ENCODE measurements around the gene SLC11A1.

Gene SLC11A1, protein sequence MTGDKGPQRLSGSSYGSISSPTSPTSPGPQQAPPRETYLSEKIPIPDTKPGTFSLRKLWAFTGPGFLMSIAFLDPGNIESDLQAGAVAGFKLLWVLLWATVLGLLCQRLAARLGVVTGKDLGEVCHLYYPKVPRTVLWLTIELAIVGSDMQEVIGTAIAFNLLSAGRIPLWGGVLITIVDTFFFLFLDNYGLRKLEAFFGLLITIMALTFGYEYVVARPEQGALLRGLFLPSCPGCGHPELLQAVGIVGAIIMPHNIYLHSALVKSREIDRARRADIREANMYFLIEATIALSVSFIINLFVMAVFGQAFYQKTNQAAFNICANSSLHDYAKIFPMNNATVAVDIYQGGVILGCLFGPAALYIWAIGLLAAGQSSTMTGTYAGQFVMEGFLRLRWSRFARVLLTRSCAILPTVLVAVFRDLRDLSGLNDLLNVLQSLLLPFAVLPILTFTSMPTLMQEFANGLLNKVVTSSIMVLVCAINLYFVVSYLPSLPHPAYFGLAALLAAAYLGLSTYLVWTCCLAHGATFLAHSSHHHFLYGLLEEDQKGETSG

GRCh38 chr2:218381916-218382366, at the start of gene SLC11A1:
SLC11A1 (plus strand) TSS chr2:218382273; CDS start chr2:218382369, 96 bp downstream.
- H3K36me3 Mint-ChIP-seq = no peaks in the 10 kb centered on the region
- H3K27me3 Mint-ChIP-seq = peaks cover under 1 to 7% of the 10 kb centered on the region in 2 donors
- ATAC-seq (replicated peaks) = peak in 1 of 2 donors; percentile 12
- H3K4me1 Mint-ChIP-seq = peaks cover 4 to 8% of the 10 kb centered on the region in 2 donors
- DNase-seq = no peak
- no peak within 1 kb of the TSS for H3K4me3 Mint-ChIP-seq
- no peaks in the 10 kb centered on the region for H3K9me3 Mint-ChIP-seq
- peak within 1 kb of the TSS; percentile 73 for H3K27ac Mint-ChIP-seq

DNA sequence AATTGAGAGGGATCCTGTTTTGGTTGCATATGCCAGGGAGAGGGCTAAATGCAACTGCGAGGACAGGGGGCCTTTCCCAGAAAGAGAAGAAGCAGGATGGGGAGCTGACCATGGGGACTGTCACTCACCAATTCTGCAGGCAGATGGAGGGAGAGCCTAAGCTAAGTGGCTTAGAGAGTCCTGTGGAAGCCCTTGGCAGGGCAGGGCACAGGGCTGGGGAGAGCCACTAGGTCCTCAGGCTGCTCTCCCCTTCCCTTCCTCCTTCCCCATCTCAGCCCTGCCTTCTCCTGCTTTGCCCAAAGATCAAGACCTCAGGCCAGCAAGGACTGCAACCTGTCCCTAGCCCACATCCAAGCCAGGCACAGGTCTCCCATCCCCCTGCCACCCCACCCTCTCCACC, 49.8 kb upstream of the SLC11A1 start:
- H3K27me3 Mint-ChIP-seq = no peaks in the 10 kb centered on the region
- peaks cover 50 to 56% of the 10 kb centered on the region in 2 donors for H3K4me1 Mint-ChIP-seq
- no peaks in the 10 kb centered on the region for H3K9me3 Mint-ChIP-seq
- no peak overlapping the region for H3K4me3 Mint-ChIP-seq
- ATAC-seq (replicated peaks) = no peak
- no peak for DNase-seq
- H3K27ac Mint-ChIP-seq = no peak overlapping the region
- H3K36me3 Mint-ChIP-seq = no peaks in the 10 kb centered on the region

DNA sequence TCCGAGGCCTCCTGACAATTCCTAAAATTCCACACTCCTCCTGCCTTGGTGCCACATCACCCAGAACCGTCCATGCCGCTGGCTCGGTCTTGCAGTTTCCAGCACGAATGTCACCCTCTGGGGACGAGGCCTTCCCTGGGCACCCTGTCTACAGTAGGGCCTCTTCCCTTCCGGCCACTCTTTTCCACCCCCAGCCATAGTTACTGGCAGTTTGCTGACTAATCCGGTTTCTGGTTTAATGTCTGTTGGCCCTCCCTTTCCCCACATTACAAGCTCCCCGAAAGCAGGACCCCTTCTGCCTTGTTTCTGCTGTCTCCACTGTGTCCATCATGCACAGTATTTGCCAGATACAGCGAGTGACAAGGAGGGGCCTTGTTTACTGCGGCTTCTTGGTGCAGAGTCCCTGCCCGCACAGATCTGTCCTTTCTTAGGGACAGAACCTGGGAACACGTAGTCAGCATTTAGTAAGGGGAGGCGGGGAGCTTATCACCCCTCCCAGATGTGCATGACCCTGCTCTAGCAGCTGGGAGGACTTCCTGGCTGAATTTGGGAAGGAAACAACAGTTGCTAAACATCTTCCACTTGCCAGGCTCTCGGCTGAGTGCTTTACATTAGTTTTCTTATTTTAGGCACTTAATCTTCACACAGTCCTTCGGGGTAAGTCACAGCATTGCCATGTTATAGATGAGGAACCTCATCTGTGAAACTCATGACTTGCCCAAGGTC, 49.0 kb upstream of the SLC11A1 start:
- Mint-ChIP-seq H3K4me3 (peak overlapping the region in 1 of 2 donors; percentile 56), H3K9me3 (no peaks in the 10 kb centered on the region), H3K27me3 (no peaks in the 10 kb centered on the region), H3K36me3 (no peaks in the 10 kb centered on the region), H3K4me1 (peaks cover 44 to 56% of the 10 kb centered on the region in 2 donors), H3K27ac (no peak overlapping the region)
- ATAC-seq (replicated peaks) (no peak), DNase-seq (no peak)

GRCh38 chr2:218334531-218334930, 47.5 kb upstream of the SLC11A1 start:
- no peaks in the 10 kb centered on the region for H3K9me3 Mint-ChIP-seq
- H3K4me1 Mint-ChIP-seq = peaks cover 32 to 41% of the 10 kb centered on the region in 2 donors
- H3K27ac Mint-ChIP-seq = no peak overlapping the region
- no peaks in the 10 kb centered on the region for H3K36me3 Mint-ChIP-seq
- ATAC-seq (replicated peaks) (no peak), DNase-seq (no peak)
- no peak overlapping the region for H3K4me3 Mint-ChIP-seq
- H3K27me3 Mint-ChIP-seq = no peaks in the 10 kb centered on the region

- no peaks in the 10 kb centered on the region for H3K4me1 Mint-ChIP-seq
- H3K36me3 Mint-ChIP-seq = no peaks in the 10 kb centered on the region
- H3K27ac Mint-ChIP-seq = no peak overlapping the region
- H3K27me3 Mint-ChIP-seq = peaks cover 0 to 6% of the 10 kb centered on the region in 2 donors
- no peak for ATAC-seq (replicated peaks)
- DNase-seq = no peak
- no peak overlapping the region for H3K4me3 Mint-ChIP-seq
- H3K9me3 Mint-ChIP-seq = no peaks in the 10 kb centered on the region
These were observed 41.4 kb upstream of the SLC11A1 start for GRCh38 chr2:218340656-218341055.

GRCh38 chr2:218341381-218341780, 40.7 kb upstream of the SLC11A1 start:
- no peaks in the 10 kb centered on the region for H3K9me3 Mint-ChIP-seq
- ATAC-seq (replicated peaks) (no peak), DNase-seq (no peak)
- no peaks in the 10 kb centered on the region for H3K36me3 Mint-ChIP-seq
- H3K4me3 Mint-ChIP-seq = no peak overlapping the region
- no peak overlapping the region for H3K27ac Mint-ChIP-seq
- H3K27me3 Mint-ChIP-seq = peaks cover 2 to 6% of the 10 kb centered on the region in 2 donors
- no peaks in the 10 kb centered on the region for H3K4me1 Mint-ChIP-seq

DNA sequence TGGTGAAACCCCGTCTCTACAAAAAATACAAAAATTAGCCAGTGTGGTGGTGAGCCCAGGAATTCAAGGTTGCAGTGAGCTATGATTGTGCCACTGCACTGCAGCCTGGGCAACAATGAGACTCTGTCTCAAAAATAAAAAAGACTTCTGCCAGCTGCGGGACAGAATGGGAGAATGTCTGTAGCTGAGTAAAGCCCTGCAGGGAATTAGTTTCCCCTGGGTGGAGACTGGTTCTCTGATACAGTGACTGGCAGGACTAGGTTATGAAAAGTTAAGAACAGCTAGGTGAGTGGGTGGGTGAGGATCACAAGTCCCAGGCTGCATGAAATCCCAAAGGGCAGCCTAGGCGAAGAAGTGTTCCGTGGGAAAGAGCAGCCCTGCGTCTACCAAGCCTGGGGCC, 39.2 kb upstream of the SLC11A1 start:
- Mint-ChIP-seq H3K27ac (no peak overlapping the region), H3K36me3 (no peaks in the 10 kb centered on the region), H3K9me3 (no peaks in the 10 kb centered on the region), H3K4me1 (no peaks in the 10 kb centered on the region), H3K27me3 (peaks cover 4 to 6% of the 10 kb centered on the region in 2 donors), H3K4me3 (no peak overlapping the region)
- DNase-seq (no peak), ATAC-seq (replicated peaks) (no peak)

GRCh38 chr2:218343591-218343990, 38.5 kb upstream of the SLC11A1 start:
- no peak overlapping the region for H3K4me3 Mint-ChIP-seq
- ATAC-seq (replicated peaks) (no peak), DNase-seq (no peak)
- no peak overlapping the region for H3K27ac Mint-ChIP-seq
- peaks cover 4 to 6% of the 10 kb centered on the region in 2 donors for H3K27me3 Mint-ChIP-seq
- no peaks in the 10 kb centered on the region for H3K9me3 Mint-ChIP-seq
- H3K4me1 Mint-ChIP-seq = no peaks in the 10 kb centered on the region
- no peaks in the 10 kb centered on the region for H3K36me3 Mint-ChIP-seq

- no peaks in the 10 kb centered on the region for H3K36me3 Mint-ChIP-seq
- no peaks in the 10 kb centered on the region for H3K4me1 Mint-ChIP-seq
- peaks cover 4 to 6% of the 10 kb centered on the region in 2 donors for H3K27me3 Mint-ChIP-seq
- peak overlapping the region; percentile 31 for H3K27ac Mint-ChIP-seq
- DNase-seq (no peak), ATAC-seq (replicated peaks) (peak in 1 of 2 donors; percentile 20)
- H3K4me3 Mint-ChIP-seq = no peak overlapping the region
- H3K9me3 Mint-ChIP-seq = no peaks in the 10 kb centered on the region
These were observed 37.9 kb upstream of the SLC11A1 start for GRCh38 chr2:218344090-218344754.

DNA sequence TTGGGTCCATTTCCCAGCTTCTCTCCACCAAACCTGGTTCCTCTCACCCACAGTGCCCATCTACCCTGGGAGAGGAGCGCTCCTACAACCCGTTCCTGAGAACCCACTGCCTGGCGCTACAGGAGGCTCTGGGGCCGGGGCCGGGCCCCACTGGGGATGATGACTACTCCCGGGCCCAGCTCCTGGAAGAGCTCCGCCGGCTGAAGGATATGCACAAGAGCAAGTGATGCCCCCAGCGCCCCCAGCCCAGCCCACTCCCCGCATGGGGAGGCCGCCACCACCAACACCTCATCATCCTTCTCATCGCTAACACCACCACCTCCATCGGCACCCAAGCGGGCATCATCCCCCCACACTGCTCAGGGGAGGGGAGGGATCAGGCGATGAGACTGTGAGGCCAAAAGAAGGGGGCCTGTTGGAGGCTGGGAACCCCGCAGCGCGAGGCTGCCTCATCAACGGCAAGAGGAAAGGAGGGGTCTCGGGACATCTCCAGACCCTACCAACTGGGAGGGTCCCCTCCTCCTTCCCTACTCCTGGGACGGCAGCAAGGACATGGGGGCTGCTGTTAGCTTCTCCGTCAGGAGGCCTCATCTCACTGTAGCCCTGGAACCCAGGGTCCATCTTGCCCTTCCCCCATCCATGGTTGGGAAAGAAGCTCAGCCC, 37.2 kb upstream of the SLC11A1 start:
- peaks cover 4 to 6% of the 10 kb centered on the region in 2 donors for H3K27me3 Mint-ChIP-seq
- H3K27ac Mint-ChIP-seq = no peak overlapping the region

GRCh38 chr2:218345491-218346236, 36.4 kb upstream of the SLC11A1 start:
- Mint-ChIP-seq H3K36me3 (peaks cover 0 to 4% of the 10 kb centered on the region in 2 donors), H3K9me3 (peaks cover 0 to 3% of the 10 kb centered on the region in 2 donors), H3K4me3 (no peak overlapping the region), H3K27me3 (peaks cover under 1 to 4% of the 10 kb centered on the region in 2 donors), H3K4me1 (no peaks in the 10 kb centered on the region), H3K27ac (no peak overlapping the region)
- ATAC-seq (replicated peaks) (no peak), DNase-seq (no peak)

More for the DNA sequence above, 37.2 kb upstream of the SLC11A1 start:
- Mint-ChIP-seq H3K4me1 (no peaks in the 10 kb centered on the region), H3K4me3 (no peak overlapping the region), H3K9me3 (peaks cover 0 to 3% of the 10 kb centered on the region in 2 donors), H3K36me3 (peaks cover 0 to 4% of the 10 kb centered on the region in 2 donors)
- DNase-seq = no peak
- no peak for ATAC-seq (replicated peaks)

DNA sequence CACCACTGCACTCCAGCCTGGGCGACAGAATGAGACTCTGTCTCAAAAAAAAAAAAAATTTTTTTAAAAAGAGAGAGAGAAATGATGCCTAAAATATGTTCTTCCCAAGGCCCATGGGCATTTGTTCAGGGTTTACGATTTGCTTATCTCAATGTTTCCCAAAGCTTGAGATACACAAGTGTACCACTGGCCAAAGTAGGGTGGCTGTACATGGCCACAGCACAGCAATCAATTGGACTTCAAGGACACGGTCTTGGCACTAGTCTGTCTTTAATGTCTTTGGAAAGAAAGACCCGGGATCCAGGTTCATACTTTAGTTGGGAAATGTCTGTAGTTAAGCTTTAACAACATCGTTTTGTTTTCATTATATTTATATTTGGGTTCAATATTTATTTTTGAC, 34.9 kb upstream of the SLC11A1 start:
- H3K27ac Mint-ChIP-seq = no peak overlapping the region

GRCh38 chr2:218354045-218354444, 28.0 kb upstream of the SLC11A1 start:
- no peaks in the 10 kb centered on the region for H3K27me3 Mint-ChIP-seq
- H3K36me3 Mint-ChIP-seq = peaks cover 4 to 9% of the 10 kb centered on the region in 2 donors
- no peak for ATAC-seq (replicated peaks)
- H3K9me3 Mint-ChIP-seq = peaks cover 5 to 8% of the 10 kb centered on the region in 2 donors
- DNase-seq = no peak
- H3K4me3 Mint-ChIP-seq = no peak overlapping the region
- H3K27ac Mint-ChIP-seq = no peak overlapping the region
- H3K4me1 Mint-ChIP-seq = peaks cover 5 to 8% of the 10 kb centered on the region in 2 donors

More for the DNA sequence above, 34.9 kb upstream of the SLC11A1 start:
- Mint-ChIP-seq H3K36me3 (peaks cover 4 to 9% of the 10 kb centered on the region in 2 donors), H3K27me3 (peaks cover 0 to 4% of the 10 kb centered on the region in 2 donors), H3K4me1 (no peaks in the 10 kb centered on the region), H3K9me3 (peaks cover 5 to 8% of the 10 kb centered on the region in 2 donors), H3K4me3 (no peak overlapping the region)
- ATAC-seq (replicated peaks) (no peak), DNase-seq (no peak)

Measured in stimulated activated naive B cell treated with anti-CD40 and anti-IgM and Interleukin-4, amounts not matched to agents 10 μg/mL and 1 μg/mL and 100 μg/mL, for 72 hours (primary cell).